B cell (primary cell): ENCODE data around the gene BICDL2. TPM values are rescaled to one million over a fixed set of nuclear protein-coding genes. Genes with fewer than 3 reads are reported as not detected.

ENCODE experiments used
- ATAC-seq: fragments of 200-7000 bp; cut with Tn5 transposase; one replicate; pipeline ENCODE4 v1.10.0; 2021; ENCODE audit warnings: low read depth, mild to moderate bottlenecking, moderate number of reproducible peaks, moderate library complexity
- CTCF ChIA-PET: fragments of 350-600 bp; sonication (Branson Sonifier 250); formaldehyde crosslinking; loops from one replicate; lab custom pipeline; 2021; ENCODE audit warnings: antibody characterized with exemption, inconsistent platforms; lab: Charles Lee
- POLR2A ChIA-PET: fragments of 350-600 bp; sonication (Branson Sonifier 250); formaldehyde crosslinking; loops from one replicate; lab custom pipeline; 2021; ENCODE audit warnings: antibody characterized with exemption; lab: Charles Lee
- DNase-seq: peaks from one replicate; pipeline ENCODE4 v3.0.0; 2013
- H2AFZ ChIP-seq: 2 replicates; pipeline ENCODE4 v1.6.1; 2012; ENCODE audit warnings: mild to moderate bottlenecking, low read depth, low read length; ENCODE audit not compliant: insufficient read depth, poor library complexity, severe bottlenecking
- H3K27ac ChIP-seq, 2 donors: 1 replicate in 1 of 2; 2 replicates in 1 of 2; pipeline ENCODE4 v1.5.1; 2012 to 2013; ENCODE audit warnings: low read length in 2 of 2, mild to moderate bottlenecking in 2 of 2, moderate library complexity in 1 of 2
- H3K27me3 ChIP-seq, 4 experiments: fragments of 200-600 bp in 1 of 4; sonication (generic) in 1 of 4; replicated peaks in 1 of 4; 1 replicate in 2 of 4; 2 replicates in 2 of 4; pipeline versions ENCODE4 v1.6.1 to v1.7.0; 2013 to 2016; ENCODE audit warnings: low read length in 3 of 4, mild to moderate bottlenecking in 2 of 4, mixed read lengths in 1 of 4, moderate library complexity in 1 of 4; ENCODE audit not compliant: insufficient read depth in 4 of 4, control insufficient read depth in 3 of 4; ENCODE audit errors: control extremely low read depth in 1 of 4
- H3K36me3 ChIP-seq, 2 experiments: replicated peaks in 1 of 2; 1 replicate in 1 of 2; 2 replicates in 1 of 2; pipeline versions ENCODE4 v1.6.1 to v1.7.1; 2013; ENCODE audit warnings: low read length in 1 of 2; ENCODE audit not compliant: insufficient read depth in 2 of 2, control insufficient read depth in 1 of 2; ENCODE audit errors: control extremely low read depth in 1 of 2, extremely low read depth in 1 of 2
- H3K4me1 ChIP-seq, 2 donors: fragments of 200-600 bp in 1 of 2; sonication (generic) in 1 of 2; 1 replicate in 1 of 2; 2 replicates in 1 of 2; pipeline versions ENCODE4 v1.5.1 to v1.6.1; 2013 to 2017; ENCODE audit warnings: low read length in 2 of 2; ENCODE audit not compliant: control insufficient read depth in 2 of 2, insufficient read depth in 2 of 2
- H3K4me2 ChIP-seq: replicated peaks from 2 replicates; pipeline ENCODE3; 2012; ENCODE audit warnings: mild to moderate bottlenecking, low read depth, low read length; ENCODE audit not compliant: poor library complexity, severe bottlenecking
- H3K4me3 ChIP-seq, 5 experiments: fragments of 200-600 bp in 1 of 5; sonication (generic) in 1 of 5; 1 replicate in 3 of 5; 2 replicates in 2 of 5; pipeline versions ENCODE4 v1.5.1 to v1.7.0; 2011 to 2016; ENCODE audit warnings: low read length in 4 of 5, mild to moderate bottlenecking in 4 of 5, low read depth in 2 of 5, control low read depth in 1 of 5, moderate library complexity in 1 of 5; ENCODE audit not compliant: insufficient read depth in 1 of 5; ENCODE audit errors: control extremely low read depth in 1 of 5, extremely low read depth in 1 of 5
- H3K79me2 ChIP-seq: fragments of 200-600 bp; sonication (generic); one replicate; pipeline ENCODE4 v1.6.0; 2016; ENCODE audit warnings: low read length; ENCODE audit not compliant: control insufficient read depth, insufficient read depth
- H3K9ac ChIP-seq: fragments of 200-600 bp; sonication (generic); 2 replicates; pipeline ENCODE4 v1.6.1; 2017; ENCODE audit warnings: mild to moderate bottlenecking, low read length, moderate library complexity
- H3K9me3 ChIP-seq, 3 donors: one replicate each; pipeline versions ENCODE4 v1.6.1 to v1.7.1; 2013; ENCODE audit warnings: low read length in 2 of 3; ENCODE audit not compliant: control insufficient read depth in 2 of 3, insufficient read depth in 1 of 3; ENCODE audit errors: control extremely low read depth in 1 of 3
- H4K20me1 ChIP-seq: 2 replicates; pipeline ENCODE4 v1.6.0; 2012; ENCODE audit warnings: mild to moderate bottlenecking, low read length; ENCODE audit not compliant: insufficient read depth, control insufficient read depth, poor library complexity, severe bottlenecking
- H3K27ac Mint-ChIP-seq: one replicate; pipeline ENCODE4 v1.8.0; 2021; ENCODE audit warnings: mixed read lengths
- H3K27me3 Mint-ChIP-seq: one replicate; pipeline ENCODE4 v1.8.0; 2021; ENCODE audit warnings: mixed read lengths
- H3K4me1 Mint-ChIP-seq: one replicate; pipeline ENCODE4 v1.8.0; 2021; ENCODE audit warnings: mixed read lengths
- H3K4me3 Mint-ChIP-seq: one replicate; pipeline ENCODE4 v1.8.0; 2021; ENCODE audit warnings: mixed read lengths
- H3K9me3 Mint-ChIP-seq: one replicate; pipeline ENCODE4 v1.8.0; 2022; ENCODE audit warnings: mixed read lengths; ENCODE audit not compliant: insufficient read depth
- CTCF ChIP-seq: fragments of 200-600 bp; IDR thresholded peaks from one replicate; pipeline ENCODE4 v1.8.0; 2022; ENCODE audit warnings: antibody characterized with exemption, mild to moderate bottlenecking
- EZH2 ChIP-seq: IDR thresholded peaks from 2 replicates; pipeline ENCODE4 v1.6.1; 2012; ENCODE audit warnings: borderline replicate concordance, low read depth, mild to moderate bottlenecking, moderate library complexity, low read length; ENCODE audit not compliant: insufficient read depth, poor library complexity, severe bottlenecking
- WGBS: methylation state at CpG from one replicate; pipeline ENCODE4 v1.1.5; 2013; ENCODE audit warnings: missing lambda C conversion rate; ENCODE audit not compliant: insufficient coverage; 5-methylcytosine and 5-hydroxymethylcytosine counted together
- intact Hi-C: fragments of 100-400 bp; cut with micrococcal nuclease; formaldehyde crosslinking; loops from one replicate; pipeline ENCODE4 v1.10.0; 2022
- polyA plus RNA-seq: library from polyadenylated mRNA; depleted of rRNA; stranded (reverse); fragments of >200 nt; gene quantifications from 2 replicates; pipeline ENCODE4 v1.2.3, GENCODE V29; 2012
- total RNA-seq, 2 donors: library from RNA; stranded (reverse); fragments of 120-200 nt in 1 of 2; gene quantifications; 1 replicate in 1 of 2; 2 replicates in 1 of 2; pipeline versions ENCODE4 v1.2.3 to v1.2.4, GENCODE V29; 2013 to 2022

Gene BICDL2
- total and polyA plus RNA-seq, 2 donors (not counting 1 experiment from before 2014, with no cell fraction given): 0.20 TPM; not detected in 1

GRCh38 chr16:3051494-3051893 is 14.8 kb upstream of the BICDL2 start:
- TF ChIP-seq EZH2 (no peak), CTCF (no peak)
- Histone ChIP-seq H3K9me3 (peaks cover 0 to 8% (median 0%) of the 10 kb centered on the region in 3 donors), H3K4me2 (no peak overlapping the region), H3K4me1 (peaks cover 15 to 16% of the 10 kb centered on the region in 2 donors), H3K9ac (no peak overlapping the region), H3K27me3 (peaks cover 0 to 32% (median 16%) of the 10 kb centered on the region in 4 experiments), H2AFZ (no peak overlapping the region), H3K27ac (no peak overlapping the region), H3K36me3 (no peaks in the 10 kb centered on the region), H3K4me3 (peak overlapping the region in 1 of 5 experiments; percentile 34), H4K20me1 (no peaks in the 10 kb centered on the region), H3K79me2 (no peaks in the 10 kb centered on the region)
- DNase-seq (no peak), ATAC-seq (no peak)
- H3K9me3 Mint-ChIP-seq: no peaks in the 10 kb centered on the region
- H3K27me3 Mint-ChIP-seq: peaks cover 11% of the 10 kb centered on the region
- intact Hi-C loops: no loop called here
- 66% methylated on average over 5 of the region's 9 CpGs for WGBS
- peaks cover 19% of the 10 kb centered on the region for H3K4me1 Mint-ChIP-seq
- H3K27ac Mint-ChIP-seq: no peak overlapping the region
- ChIA-PET CTCF (interaction anchor here (1.0 kb wide), 1 partner anchor 78 kb away, joined by 6 read pairs; no protein-coding TSS in a partner anchor), POLR2A (no interaction called here)
- H3K4me3 Mint-ChIP-seq: no peak overlapping the region

- no peak for DNase-seq
- ATAC-seq: no peak
- Histone ChIP-seq H3K9me3 (peaks cover 0 to 8% (median 0%) of the 10 kb centered on the region in 3 donors), H3K4me2 (no peak overlapping the region), H3K4me1 (peaks cover 19% of the 10 kb centered on the region in 2 donors), H3K36me3 (no peaks in the 10 kb centered on the region), H4K20me1 (no peaks in the 10 kb centered on the region), H3K27ac (no peak overlapping the region), H2AFZ (no peak overlapping the region), H3K27me3 (peaks cover 0 to 36% (median 18%) of the 10 kb centered on the region in 4 experiments), H3K9ac (no peak overlapping the region), H3K4me3 (peak overlapping the region in 1 of 5 experiments; percentile 34), H3K79me2 (no peaks in the 10 kb centered on the region)
- H3K27me3 Mint-ChIP-seq: peaks cover 11% of the 10 kb centered on the region
- ChIA-PET CTCF (interaction anchor here (0.6 to 1.4 kb wide), 3 partner anchors 23 to 609 kb away, joined by 3 to 6 read pairs (median 3); no protein-coding TSS in a partner anchor), POLR2A (no interaction called here)
- H3K27ac Mint-ChIP-seq: no peak overlapping the region
- H3K9me3 Mint-ChIP-seq: no peaks in the 10 kb centered on the region
- WGBS: 0% methylated on average over 1 of the region's 4 CpGs
- H3K4me3 Mint-ChIP-seq: no peak overlapping the region
- intact Hi-C loops: no loop called here
- TF ChIP-seq CTCF (no peak), EZH2 (no peak)
- H3K4me1 Mint-ChIP-seq: peaks cover 19% of the 10 kb centered on the region
These were observed 14.3 kb upstream of the BICDL2 start for GRCh38 chr16:3051009-3051408.
